GM18511 (cell line): ENCODE measurements around the gene INTS6.

Source experiments
- ATAC-seq: cut with Tn5 transposase; IDR thresholded peaks from one replicate; pipeline ENCODE4 v1.9.1; 2021; ENCODE audit warnings: mild to moderate bottlenecking, moderate library complexity; ENCODE audit not compliant: unreplicated experiment

The INTS6 gene

DNA sequence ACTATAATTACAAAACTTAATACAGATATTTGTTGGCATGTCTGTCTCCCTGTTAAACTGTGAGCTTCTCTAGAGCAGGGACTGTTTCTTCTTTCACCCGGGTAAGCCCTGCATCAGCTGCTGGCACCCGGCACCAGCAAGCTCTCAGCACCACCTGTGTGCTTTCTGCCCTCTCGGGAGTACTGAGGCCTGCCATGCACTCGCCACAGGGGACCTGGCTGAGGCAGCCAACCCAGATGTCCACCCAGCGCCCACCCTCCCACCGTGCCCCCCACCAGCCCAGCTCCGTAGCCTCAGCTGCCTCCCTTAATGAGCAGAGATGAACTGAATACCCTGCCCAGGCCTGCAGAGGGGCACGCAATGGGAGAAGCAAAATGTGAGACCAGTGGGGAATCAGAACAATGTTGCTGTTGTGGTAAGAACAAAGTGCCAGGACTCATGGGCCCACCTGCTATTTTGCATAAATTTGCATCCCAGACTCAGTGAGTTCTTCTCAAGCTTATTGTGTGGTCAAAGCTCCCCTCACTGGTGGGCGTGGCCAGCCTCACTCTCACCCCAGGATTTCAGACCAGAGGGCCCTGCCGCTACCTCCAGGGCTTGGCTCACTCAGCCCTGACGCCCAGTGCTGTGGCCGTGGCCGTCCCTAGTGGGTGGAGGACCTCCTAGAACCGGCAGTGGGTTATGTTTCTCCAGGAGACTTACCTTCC, 128.0 kb downstream of the INTS6 start:
- ATAC-seq, result peak; percentile 75

DNA sequence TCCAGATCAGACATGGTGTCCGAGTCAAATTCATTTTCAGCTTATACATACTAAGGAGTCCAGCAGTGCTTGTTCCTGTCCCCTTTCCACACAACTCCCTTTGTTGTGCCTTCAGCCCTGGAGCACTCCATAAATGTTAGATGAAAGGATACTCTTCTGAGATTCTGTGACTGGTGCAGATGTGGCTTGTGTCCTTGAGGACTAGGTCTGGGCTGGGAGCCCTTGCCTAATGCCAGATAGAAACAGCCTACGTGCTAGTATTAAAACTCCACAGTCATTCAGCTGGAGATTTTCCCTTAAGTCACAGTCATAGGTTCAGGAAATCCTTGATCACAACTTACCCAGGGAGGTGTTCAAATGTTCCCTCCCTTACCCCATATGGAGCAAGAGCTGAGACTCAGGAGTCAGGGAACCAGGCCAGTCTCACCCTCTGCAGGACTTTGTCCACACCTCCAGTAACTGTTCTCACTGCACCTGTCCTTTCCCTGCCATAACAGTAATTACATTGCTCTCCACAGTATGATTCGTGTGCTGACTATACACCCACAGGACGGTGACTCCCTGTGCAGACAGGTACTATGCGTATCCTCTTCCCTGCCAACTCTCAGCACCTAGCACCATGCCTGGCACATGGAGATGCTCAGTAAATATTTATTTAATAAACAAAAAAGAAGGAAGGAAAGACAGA, 128.9 kb downstream of the INTS6 start:
- no peak for ATAC-seq

DNA sequence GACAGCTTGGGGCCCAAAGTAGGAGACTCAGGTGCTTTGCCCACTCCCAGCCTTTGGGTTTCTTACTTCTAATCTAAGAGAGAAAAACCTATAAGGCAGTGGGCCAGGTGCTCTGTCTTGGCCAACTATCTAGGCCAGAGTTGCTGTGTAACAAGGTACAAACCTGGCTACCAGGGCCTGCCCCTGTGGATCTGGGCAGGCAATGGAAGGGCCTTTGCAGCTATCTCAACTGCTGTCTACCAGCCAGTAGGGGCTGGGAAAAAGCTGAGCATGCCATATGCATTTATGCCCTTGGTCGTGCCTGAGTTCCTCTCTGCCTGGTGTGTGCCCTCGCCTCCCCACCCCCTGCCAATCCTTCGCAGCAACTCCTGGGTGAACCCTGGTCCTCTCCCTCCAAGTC, 130.0 kb downstream of the INTS6 start:
- ATAC-seq, result no peak

GRCh38 chr13:51321836-51322235, 131.0 kb downstream of the INTS6 start:
- ATAC-seq, result no peak

- ATAC-seq, result no peak
Measured at GRCh38 chr13:51318876-51319275, 134.0 kb downstream of the INTS6 start.

DNA sequence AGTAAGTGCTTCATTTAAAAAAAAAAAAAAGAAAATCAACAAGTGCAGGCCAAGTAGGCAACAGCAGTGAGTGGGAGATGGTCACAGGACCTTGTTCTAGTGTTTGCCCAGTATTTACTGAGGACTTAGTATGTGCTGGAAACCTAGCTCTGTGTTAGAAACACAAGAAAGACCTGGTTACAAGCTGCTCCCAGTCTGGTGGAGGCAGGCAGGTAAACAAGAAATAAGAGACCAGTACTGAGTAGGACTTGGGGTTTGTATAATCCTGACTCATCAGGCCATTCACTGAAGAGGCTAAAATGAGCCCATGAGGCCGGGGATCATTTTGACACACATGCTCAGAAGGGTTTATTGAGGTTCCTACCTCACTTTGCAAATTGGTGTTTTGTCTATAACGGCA, 134.8 kb downstream of the INTS6 start:
- ATAC-seq, result no peak

DNA sequence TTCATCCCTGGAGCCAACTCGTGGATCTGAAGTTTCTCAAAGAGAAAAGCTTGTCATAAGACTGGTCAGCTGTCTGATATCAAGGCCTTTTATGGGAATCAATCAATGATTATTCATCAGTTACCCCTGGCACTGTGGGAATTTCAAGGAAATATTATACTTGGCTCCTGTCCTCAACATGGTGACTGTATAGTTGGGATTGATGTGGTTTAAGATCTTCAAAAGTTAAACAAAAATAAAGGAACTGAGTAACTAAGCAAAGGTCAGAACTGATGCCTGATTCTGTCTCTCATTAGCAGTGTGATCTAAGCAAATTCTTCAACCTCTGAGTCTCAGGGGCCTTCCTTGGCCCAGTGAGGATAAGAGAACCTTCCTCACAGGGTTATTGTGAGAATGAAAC, 135.6 kb downstream of the INTS6 start:
- ATAC-seq, result no peak

GRCh38 chr13:51313619-51314018, 139.2 kb downstream of the INTS6 start:
- ATAC-seq, result no peak

- no peak for ATAC-seq
Measured at GRCh38 chr13:51311957-51312520, 140.8 kb downstream of the INTS6 start.
